Neural cell (in vitro differentiated cells): ENCODE data around the gene CCNI2. TPM values are rescaled to one million over a fixed set of nuclear protein-coding genes. Genes with fewer than 3 reads are reported as not detected.

Experiments
- H2AFZ ChIP-seq: fragments of 200-600, 300-800 bp; sonication (generic), shearing (Covaris generic); 2 replicates; pipeline ENCODE4 v1.6.0; 2014; ENCODE audit warnings: low read depth, mild to moderate bottlenecking, antibody characterized with exemption, low read length, moderate library complexity
- H3F3A ChIP-seq: fragments of 200-600 bp; shearing (Covaris generic); 2 replicates; pipeline ENCODE4 v1.6.1; 2016; ENCODE audit warnings: mild to moderate bottlenecking, moderate library complexity, mixed read lengths, antibody characterized with exemption, low read length; ENCODE audit not compliant: insufficient read depth, poor library complexity, severe bottlenecking
- H3K27ac ChIP-seq: fragments of 200-600, 300-800 bp; sonication (generic), shearing (Covaris generic); 2 replicates; pipeline ENCODE4 v1.5.1; 2014; ENCODE audit warnings: mild to moderate bottlenecking, low read length, moderate library complexity
- H3K27me3 ChIP-seq: fragments of 300-800, 200-600 bp; sonication (generic), shearing (Covaris generic); 2 replicates; pipeline ENCODE4 v1.6.0; 2014; ENCODE audit warnings: mild to moderate bottlenecking, low read depth, low read length, moderate library complexity; ENCODE audit not compliant: insufficient read depth
- H3K36me3 ChIP-seq: fragments of 300-800, 200-600 bp; sonication (generic), shearing (Covaris generic); 2 replicates; pipeline ENCODE4 v1.5.1; 2014; ENCODE audit warnings: mild to moderate bottlenecking, antibody characterized with exemption, low read length, moderate library complexity; ENCODE audit not compliant: insufficient read depth
- H3K4me2 ChIP-seq: fragments of 300-800, 200-600 bp; sonication (generic), shearing (Covaris generic); 2 replicates; pipeline ENCODE4 v1.6.0; 2014; ENCODE audit warnings: mild to moderate bottlenecking, low read length
- H3K4me3 ChIP-seq: fragments of 300-800, 200-600 bp; sonication (generic), shearing (Covaris generic); 2 replicates; pipeline ENCODE4 v1.5.1; 2014; ENCODE audit warnings: mild to moderate bottlenecking, low read length, moderate library complexity
- H3K79me2 ChIP-seq: fragments of 200-600 bp; shearing (Covaris generic); replicated peaks from 2 replicates; pipeline ENCODE4 v1.6.0; 2014; ENCODE audit warnings: mild to moderate bottlenecking, low read length, moderate library complexity; ENCODE audit not compliant: insufficient read depth
- H3K9ac ChIP-seq: fragments of 300-800, 200-600 bp; sonication (generic), shearing (Covaris generic); 2 replicates; pipeline ENCODE4 v1.6.1; 2016; ENCODE audit warnings: mild to moderate bottlenecking, low read length, mixed read lengths
- H3K9me2 ChIP-seq: fragments of 200-600 bp; shearing (Covaris generic); 2 replicates; pipeline ENCODE4 v1.6.1; 2016; ENCODE audit warnings: mild to moderate bottlenecking, low read length, mixed read lengths; ENCODE audit not compliant: insufficient read depth
- H3K9me3 ChIP-seq: fragments of 200-600, 300-800 bp; sonication (generic), shearing (Covaris generic); 2 replicates; pipeline ENCODE4 v1.6.1; 2016; ENCODE audit warnings: mild to moderate bottlenecking, mixed run types, low read length, moderate library complexity, mixed read lengths
- H4K20me1 ChIP-seq: fragments of 200-600 bp; shearing (Covaris generic); 2 replicates; pipeline ENCODE4 v1.6.1; 2016; ENCODE audit warnings: mild to moderate bottlenecking, mixed run types; ENCODE audit not compliant: insufficient read depth
- EP300 ChIP-seq: fragments of 450-650 bp; conservative IDR thresholded peaks from 2 replicates; pipeline ENCODE4 v1.6.1; 2014; ENCODE audit warnings: antibody characterized with exemption, mild to moderate bottlenecking, moderate library complexity; ENCODE audit not compliant: poor library complexity, severe bottlenecking
- EZH2 ChIP-seq: fragments of 200-600, 300-800 bp; shearing (Covaris generic), sonication (generic); IDR thresholded peaks from 2 replicates; pipeline ENCODE4 v1.6.1; 2014; ENCODE audit warnings: antibody characterized with exemption, low read length, borderline replicate concordance, mild to moderate bottlenecking; ENCODE audit not compliant: insufficient read depth, poor library complexity, severe bottlenecking
- MXI1 ChIP-seq: fragments of 450-650 bp; conservative IDR thresholded peaks from 2 replicates; pipeline ENCODE4 v1.6.1; 2014; ENCODE audit warnings: antibody characterized with exemption, mild to moderate bottlenecking; ENCODE audit not compliant: poor library complexity, severe bottlenecking
- POLR2AphosphoS5 ChIP-seq: IDR thresholded peaks from 2 replicates; pipeline ENCODE4 v1.6.1; 2012
- RAD21 ChIP-seq: fragments of 450-650 bp; conservative IDR thresholded peaks from 2 replicates; pipeline ENCODE4 v1.6.1; 2014; ENCODE audit warnings: antibody characterized with exemption, mild to moderate bottlenecking, moderate library complexity
- SMC3 ChIP-seq: fragments of 450-650 bp; conservative IDR thresholded peaks from 2 replicates; pipeline ENCODE4 v1.6.1; 2014; ENCODE audit warnings: antibody characterized with exemption, mild to moderate bottlenecking, moderate library complexity; ENCODE audit not compliant: poor library complexity
- TAF1 ChIP-seq: IDR thresholded peaks from 2 replicates; pipeline ENCODE4 v1.6.1; 2012; ENCODE audit warnings: low read depth
- polyA plus RNA-seq: library from polyadenylated mRNA; depleted of rRNA; stranded (reverse); fragments of >200 nt; gene quantifications from 2 replicates; pipeline ENCODE4 v1.2.3, GENCODE V29; 2014
- TF ChIP-seq, protein P1 (sequence below): fragments of 450-650 bp; IDR thresholded peaks from 2 replicates; pipeline ENCODE4 v1.5.1; 2014; ENCODE audit warnings: antibody characterized with exemption, mild to moderate bottlenecking, moderate library complexity; ENCODE audit not compliant: poor library complexity, severe bottlenecking
- TF ChIP-seq, protein P2 (sequence below): IDR thresholded peaks from 2 replicates; pipeline ENCODE4 v1.6.1; 2012; ENCODE audit warnings: borderline replicate concordance

Gene CCNI2
- polyA plus RNA-seq, 1 donor from 2014 or later = not detected

DNA sequence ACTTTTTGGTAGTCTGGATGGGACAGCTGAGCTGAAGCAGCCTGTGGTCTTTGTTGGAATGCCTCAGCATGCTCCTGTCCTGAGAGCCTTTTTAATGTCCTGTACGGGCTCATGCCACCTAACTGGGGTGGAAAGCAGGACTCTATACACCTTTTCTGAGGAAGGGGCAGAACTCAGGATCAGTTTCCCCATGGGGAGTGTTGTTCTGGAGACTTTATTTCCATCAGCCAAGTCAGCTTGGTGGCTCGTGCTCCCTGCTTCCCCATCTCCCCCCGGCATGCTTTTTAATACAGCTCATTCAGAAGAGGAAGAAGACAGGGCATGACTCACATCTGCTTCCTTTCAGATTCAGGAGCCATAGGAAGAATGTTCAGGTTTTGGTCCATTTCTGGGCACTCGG is 34.9 kb downstream of the CCNI2 start:
- no peaks in the 10 kb centered on the region for H3K9me2 ChIP-seq
- H3K79me2 ChIP-seq = no peaks in the 10 kb centered on the region
- no peak overlapping the region for H2AFZ ChIP-seq
- no peaks in the 10 kb centered on the region for H3K9me3 ChIP-seq
- no peak overlapping the region for H3K9ac ChIP-seq
- TF ChIP-seq MXI1 = no peak
- TF ChIP-seq RAD21 = no peak
- TF ChIP-seq EZH2 = no peak
- TF ChIP-seq, protein P1, sequence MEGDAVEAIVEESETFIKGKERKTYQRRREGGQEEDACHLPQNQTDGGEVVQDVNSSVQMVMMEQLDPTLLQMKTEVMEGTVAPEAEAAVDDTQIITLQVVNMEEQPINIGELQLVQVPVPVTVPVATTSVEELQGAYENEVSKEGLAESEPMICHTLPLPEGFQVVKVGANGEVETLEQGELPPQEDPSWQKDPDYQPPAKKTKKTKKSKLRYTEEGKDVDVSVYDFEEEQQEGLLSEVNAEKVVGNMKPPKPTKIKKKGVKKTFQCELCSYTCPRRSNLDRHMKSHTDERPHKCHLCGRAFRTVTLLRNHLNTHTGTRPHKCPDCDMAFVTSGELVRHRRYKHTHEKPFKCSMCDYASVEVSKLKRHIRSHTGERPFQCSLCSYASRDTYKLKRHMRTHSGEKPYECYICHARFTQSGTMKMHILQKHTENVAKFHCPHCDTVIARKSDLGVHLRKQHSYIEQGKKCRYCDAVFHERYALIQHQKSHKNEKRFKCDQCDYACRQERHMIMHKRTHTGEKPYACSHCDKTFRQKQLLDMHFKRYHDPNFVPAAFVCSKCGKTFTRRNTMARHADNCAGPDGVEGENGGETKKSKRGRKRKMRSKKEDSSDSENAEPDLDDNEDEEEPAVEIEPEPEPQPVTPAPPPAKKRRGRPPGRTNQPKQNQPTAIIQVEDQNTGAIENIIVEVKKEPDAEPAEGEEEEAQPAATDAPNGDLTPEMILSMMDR = no peak
- no peak for TF ChIP-seq TAF1
- TF ChIP-seq, protein P2, sequence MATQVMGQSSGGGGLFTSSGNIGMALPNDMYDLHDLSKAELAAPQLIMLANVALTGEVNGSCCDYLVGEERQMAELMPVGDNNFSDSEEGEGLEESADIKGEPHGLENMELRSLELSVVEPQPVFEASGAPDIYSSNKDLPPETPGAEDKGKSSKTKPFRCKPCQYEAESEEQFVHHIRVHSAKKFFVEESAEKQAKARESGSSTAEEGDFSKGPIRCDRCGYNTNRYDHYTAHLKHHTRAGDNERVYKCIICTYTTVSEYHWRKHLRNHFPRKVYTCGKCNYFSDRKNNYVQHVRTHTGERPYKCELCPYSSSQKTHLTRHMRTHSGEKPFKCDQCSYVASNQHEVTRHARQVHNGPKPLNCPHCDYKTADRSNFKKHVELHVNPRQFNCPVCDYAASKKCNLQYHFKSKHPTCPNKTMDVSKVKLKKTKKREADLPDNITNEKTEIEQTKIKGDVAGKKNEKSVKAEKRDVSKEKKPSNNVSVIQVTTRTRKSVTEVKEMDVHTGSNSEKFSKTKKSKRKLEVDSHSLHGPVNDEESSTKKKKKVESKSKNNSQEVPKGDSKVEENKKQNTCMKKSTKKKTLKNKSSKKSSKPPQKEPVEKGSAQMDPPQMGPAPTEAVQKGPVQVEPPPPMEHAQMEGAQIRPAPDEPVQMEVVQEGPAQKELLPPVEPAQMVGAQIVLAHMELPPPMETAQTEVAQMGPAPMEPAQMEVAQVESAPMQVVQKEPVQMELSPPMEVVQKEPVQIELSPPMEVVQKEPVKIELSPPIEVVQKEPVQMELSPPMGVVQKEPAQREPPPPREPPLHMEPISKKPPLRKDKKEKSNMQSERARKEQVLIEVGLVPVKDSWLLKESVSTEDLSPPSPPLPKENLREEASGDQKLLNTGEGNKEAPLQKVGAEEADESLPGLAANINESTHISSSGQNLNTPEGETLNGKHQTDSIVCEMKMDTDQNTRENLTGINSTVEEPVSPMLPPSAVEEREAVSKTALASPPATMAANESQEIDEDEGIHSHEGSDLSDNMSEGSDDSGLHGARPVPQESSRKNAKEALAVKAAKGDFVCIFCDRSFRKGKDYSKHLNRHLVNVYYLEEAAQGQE = no peak
- no peak for TF ChIP-seq POLR2AphosphoS5
- no peak for TF ChIP-seq SMC3
- no peak for TF ChIP-seq EP300
- no peaks in the 10 kb centered on the region for H4K20me1 ChIP-seq
- no peaks in the 10 kb centered on the region for H3F3A ChIP-seq
- H3K27me3 ChIP-seq = peaks cover 8% of the 10 kb centered on the region
- H3K36me3 ChIP-seq = no peaks in the 10 kb centered on the region
- no peak overlapping the region for H3K4me3 ChIP-seq
- H3K4me2 ChIP-seq = no peak overlapping the region
- no peak overlapping the region for H3K27ac ChIP-seq

DNA sequence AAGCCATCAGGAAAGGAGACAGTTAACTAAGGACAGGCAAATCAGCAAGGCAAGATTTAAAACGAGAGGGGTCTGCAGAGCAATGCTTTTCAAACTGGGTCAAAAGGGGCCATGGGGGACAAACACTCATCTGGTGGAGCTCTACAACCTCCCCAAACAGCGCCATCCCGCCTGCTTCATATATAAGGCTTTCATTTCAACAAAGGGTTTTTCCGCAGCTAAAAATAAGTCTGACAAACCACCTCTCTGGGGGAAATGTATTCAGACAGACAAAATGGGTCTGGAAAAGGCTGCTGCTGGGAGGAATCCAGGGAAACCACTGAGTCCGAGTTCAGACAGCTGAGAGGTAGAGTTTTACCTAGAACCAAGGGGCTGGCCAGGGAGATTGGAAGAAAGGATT is 38.1 kb downstream of the CCNI2 start:
- H2AFZ ChIP-seq = no peak overlapping the region
- H3K36me3 ChIP-seq = no peaks in the 10 kb centered on the region
- H3K27me3 ChIP-seq = no peaks in the 10 kb centered on the region
- H4K20me1 ChIP-seq = no peaks in the 10 kb centered on the region
- no peak overlapping the region for H3K4me2 ChIP-seq
- no peak overlapping the region for H3K4me3 ChIP-seq
- H3K9me2 ChIP-seq = no peaks in the 10 kb centered on the region
- H3K9ac ChIP-seq = no peak overlapping the region
- no peaks in the 10 kb centered on the region for H3K9me3 ChIP-seq
- no peaks in the 10 kb centered on the region for H3K79me2 ChIP-seq
- H3K27ac ChIP-seq = no peak overlapping the region
- no peaks in the 10 kb centered on the region for H3F3A ChIP-seq
- TF ChIP-seq, protein P2 = no peak
- TF ChIP-seq MXI1 (no peak), POLR2AphosphoS5 (no peak), TAF1 (no peak), EP300 (no peak), RAD21 (no peak), SMC3 (no peak), EZH2 (no peak)
- TF ChIP-seq, protein P1 = no peak
